Measurements from ENCODE around the gene LNPEP.

LNPEP gene

DNA sequence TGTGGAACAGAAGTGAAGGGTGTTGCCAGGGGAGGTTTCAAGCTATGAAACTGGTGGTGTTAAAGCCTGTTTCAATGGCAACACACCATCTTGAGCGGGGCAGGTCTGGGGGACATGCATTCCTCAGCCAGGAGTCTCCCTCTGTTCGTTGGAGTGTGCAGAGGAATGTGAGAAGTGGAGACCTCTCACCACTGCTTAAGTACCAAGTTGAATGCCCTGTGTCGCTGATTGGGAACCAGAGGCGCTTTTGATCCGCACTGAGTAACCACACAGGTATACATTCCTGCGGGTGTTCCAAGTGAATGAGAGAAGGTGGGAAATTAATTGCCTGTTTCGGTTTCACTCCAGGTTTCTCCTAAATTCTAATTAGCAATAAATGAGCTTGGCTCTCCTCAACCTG lies 107.1 kb downstream of the LNPEP start:
- Histone ChIP-seq H3K27me3 (ENCODE audit: insufficient read depth, low read length) (no peaks in the 10 kb centered on the region), H3K4me3 (ENCODE audit: low read depth, low read length) (no peak overlapping the region), H3K9me3 (ENCODE audit: insufficient read depth, low read depth, low read length) (no peaks in the 10 kb centered on the region), H4K12ac (ENCODE audit: low read depth, low read length) (no peak overlapping the region), H3K4me2 (ENCODE audit: low read length) (no peak overlapping the region), H3K4ac (ENCODE audit: low read depth, low read length) (no peak overlapping the region), H2AFZ (ENCODE audit: insufficient read depth, low read length, poor library complexity) (no peak overlapping the region), H3K79me2 (ENCODE audit: control insufficient read depth, insufficient read depth, low read length, poor library complexity) (no peaks in the 10 kb centered on the region), H2AK5ac (ENCODE audit: low read length) (no peak overlapping the region), H3K23ac (ENCODE audit: low read length) (no peak overlapping the region), H4K8ac (ENCODE audit: low read depth, low read length) (no peak overlapping the region), H3K36me3 (ENCODE audit: control insufficient read depth in 1 of 2, insufficient read depth in 2 of 2, low read length in 2 of 2) (no peaks in the 10 kb centered on the region), H2BK12ac (ENCODE audit: low read length) (no peak overlapping the region), H3K18ac (ENCODE audit: low read length) (no peak overlapping the region), H3K79me1 (ENCODE audit: low read length) (peaks cover 1% of the 10 kb centered on the region), H3K9ac (ENCODE audit: low read length) (no peak overlapping the region), H3K4me1 (ENCODE audit: control insufficient read depth in 1 of 2, insufficient read depth in 2 of 2, low read length in 2 of 2) (peaks cover 11 to 15% of the 10 kb centered on the region in 2 experiments), H4K91ac (ENCODE audit: low read depth, low read length) (no peak overlapping the region), H3K27ac (ENCODE audit: low read depth, low read length) (peak overlapping the region; percentile 6), H2BK5ac (ENCODE audit: low read depth, low read length, poor library complexity) (no peak overlapping the region), H2BK120ac (ENCODE audit: insufficient read depth, low read length, poor library complexity) (no peak overlapping the region), H3K14ac (ENCODE audit: low read length) (no peak overlapping the region)
- DNase-seq = no peak
- WGBS (ENCODE audit: extremely low coverage, insufficient coverage, insufficient read length) = no CpG with 5 or more reads among the region's 7 CpGs

DNA sequence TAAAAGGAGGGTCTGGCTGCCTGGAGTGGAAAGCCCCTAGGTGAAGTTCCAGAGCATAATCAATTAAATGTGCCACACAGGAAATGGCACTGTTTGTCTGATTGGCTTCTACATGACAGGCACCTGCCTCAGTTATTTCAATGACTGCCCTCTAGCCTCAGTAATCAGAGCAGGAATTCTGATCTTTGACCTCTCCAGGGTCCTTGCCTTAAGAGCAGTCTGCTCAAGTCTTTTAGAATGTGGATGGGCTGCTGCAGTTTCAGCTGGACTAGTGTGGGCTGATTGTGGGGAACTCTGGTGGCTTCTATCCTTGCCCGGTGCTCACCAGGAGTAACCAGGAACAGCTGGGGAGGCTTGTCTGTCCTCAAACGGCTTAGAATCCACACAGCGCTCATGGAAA lies 107.6 kb downstream of the LNPEP start:
- Histone ChIP-seq H2BK12ac (ENCODE audit: low read length) (no peak overlapping the region), H3K9ac (ENCODE audit: low read length) (no peak overlapping the region), H3K14ac (ENCODE audit: low read length) (no peak overlapping the region), H3K36me3 (ENCODE audit: control insufficient read depth in 1 of 2, insufficient read depth in 2 of 2, low read length in 2 of 2) (no peaks in the 10 kb centered on the region), H3K4ac (ENCODE audit: low read depth, low read length) (no peak overlapping the region), H3K4me2 (ENCODE audit: low read length) (no peak overlapping the region), H3K9me3 (ENCODE audit: insufficient read depth, low read depth, low read length) (no peaks in the 10 kb centered on the region), H2AFZ (ENCODE audit: insufficient read depth, low read length, poor library complexity) (no peak overlapping the region), H4K8ac (ENCODE audit: low read depth, low read length) (no peak overlapping the region), H3K79me2 (ENCODE audit: control insufficient read depth, insufficient read depth, low read length, poor library complexity) (no peaks in the 10 kb centered on the region), H3K27me3 (ENCODE audit: insufficient read depth, low read length) (no peaks in the 10 kb centered on the region), H2BK5ac (ENCODE audit: low read depth, low read length, poor library complexity) (no peak overlapping the region), H2BK120ac (ENCODE audit: insufficient read depth, low read length, poor library complexity) (no peak overlapping the region), H3K4me1 (ENCODE audit: control insufficient read depth in 1 of 2, insufficient read depth in 2 of 2, low read length in 2 of 2) (peaks cover 11 to 15% of the 10 kb centered on the region in 2 experiments), H3K27ac (ENCODE audit: low read depth, low read length) (peak overlapping the region; percentile 4), H3K79me1 (ENCODE audit: low read length) (peaks cover 1% of the 10 kb centered on the region), H2AK5ac (ENCODE audit: low read length) (no peak overlapping the region), H4K12ac (ENCODE audit: low read depth, low read length) (no peak overlapping the region), H3K18ac (ENCODE audit: low read length) (no peak overlapping the region), H3K4me3 (ENCODE audit: low read depth, low read length) (no peak overlapping the region), H3K23ac (ENCODE audit: low read length) (no peak overlapping the region), H4K91ac (ENCODE audit: low read depth, low read length) (no peak overlapping the region)
- DNase-seq = no peak
- no CpG with 5 or more reads among the region's 3 CpGs for WGBS (ENCODE audit: extremely low coverage, insufficient coverage, insufficient read length)

DNA sequence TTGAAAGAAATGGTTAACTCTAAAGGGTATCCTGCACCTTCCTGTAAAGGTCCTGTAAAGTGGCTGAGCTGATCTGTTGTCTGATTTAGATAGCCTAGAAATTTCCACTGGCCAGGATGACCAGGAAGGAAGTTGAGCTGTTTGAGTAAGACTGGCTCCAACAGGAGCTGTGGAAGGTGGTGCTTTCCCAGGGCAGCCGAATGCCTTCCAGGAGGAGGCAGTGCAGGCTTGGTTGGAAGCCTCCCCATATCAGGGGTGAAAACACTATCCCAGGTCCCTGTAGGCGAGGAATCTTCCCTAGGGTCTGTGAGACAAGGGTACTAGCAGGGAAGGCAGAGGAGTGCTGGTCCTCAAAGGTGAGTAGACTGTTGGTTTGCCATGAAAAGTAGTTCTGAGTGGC lies 108.2 kb downstream of the LNPEP start:
- Histone ChIP-seq H3K4ac (ENCODE audit: low read depth, low read length) (no peak overlapping the region), H4K12ac (ENCODE audit: low read depth, low read length) (no peak overlapping the region), H3K9ac (ENCODE audit: low read length) (no peak overlapping the region), H3K23ac (ENCODE audit: low read length) (no peak overlapping the region), H3K27me3 (ENCODE audit: insufficient read depth, low read length) (no peaks in the 10 kb centered on the region), H2BK120ac (ENCODE audit: insufficient read depth, low read length, poor library complexity) (peak overlapping the region; percentile 13), H2AFZ (ENCODE audit: insufficient read depth, low read length, poor library complexity) (no peak overlapping the region), H3K79me2 (ENCODE audit: control insufficient read depth, insufficient read depth, low read length, poor library complexity) (no peaks in the 10 kb centered on the region), H3K4me3 (ENCODE audit: low read depth, low read length) (no peak overlapping the region), H3K4me1 (ENCODE audit: control insufficient read depth in 1 of 2, insufficient read depth in 2 of 2, low read length in 2 of 2) (peaks cover 11 to 15% of the 10 kb centered on the region in 2 experiments), H2AK5ac (ENCODE audit: low read length) (no peak overlapping the region), H3K9me3 (ENCODE audit: insufficient read depth, low read depth, low read length) (no peaks in the 10 kb centered on the region), H2BK12ac (ENCODE audit: low read length) (peak overlapping the region; percentile 25), H2BK5ac (ENCODE audit: low read depth, low read length, poor library complexity) (no peak overlapping the region), H4K8ac (ENCODE audit: low read depth, low read length) (no peak overlapping the region), H3K18ac (ENCODE audit: low read length) (no peak overlapping the region), H3K4me2 (ENCODE audit: low read length) (no peak overlapping the region), H3K36me3 (ENCODE audit: control insufficient read depth in 1 of 2, insufficient read depth in 2 of 2, low read length in 2 of 2) (no peaks in the 10 kb centered on the region), H3K14ac (ENCODE audit: low read length) (no peak overlapping the region), H3K27ac (ENCODE audit: low read depth, low read length) (peak overlapping the region; percentile 4), H3K79me1 (ENCODE audit: low read length) (peaks cover 1% of the 10 kb centered on the region), H4K91ac (ENCODE audit: low read depth, low read length) (peak overlapping the region; percentile 32)
- peak; percentile 35 to 50 for DNase-seq
- WGBS (ENCODE audit: extremely low coverage, insufficient coverage, insufficient read length) = no CpG with 5 or more reads among the region's 2 CpGs

DNA sequence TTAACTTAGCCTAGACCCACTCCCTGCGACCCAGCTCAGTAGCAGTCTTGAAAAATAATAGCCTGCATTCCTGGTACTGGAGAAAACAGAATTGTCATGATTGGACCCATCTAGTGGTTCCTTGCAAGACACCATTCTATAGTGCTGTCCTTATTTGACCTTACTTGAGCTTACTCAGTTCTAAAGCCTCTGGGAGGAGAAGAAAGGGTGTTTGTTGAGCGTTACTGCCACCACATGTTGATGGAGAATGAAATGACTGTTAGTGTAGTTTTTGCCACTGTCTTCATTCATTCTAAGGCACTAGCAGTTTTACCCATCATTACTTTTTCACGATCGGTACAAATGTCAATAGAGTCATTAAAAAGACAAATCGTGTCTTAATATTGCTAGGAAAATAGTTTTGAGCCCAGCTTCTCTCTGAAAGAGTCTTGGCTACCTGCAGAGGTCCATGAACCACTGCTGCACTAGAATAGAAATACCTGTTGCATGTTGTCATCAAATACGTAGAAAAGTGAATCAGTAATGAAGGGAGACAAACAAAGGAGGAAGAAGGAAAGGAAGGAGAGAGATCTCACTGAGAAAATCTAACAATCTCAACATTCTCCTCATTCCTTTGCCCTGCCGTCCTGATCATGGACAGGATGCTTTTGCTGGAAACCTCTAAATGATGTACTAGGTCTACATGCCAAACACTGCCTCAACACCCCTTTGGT lies 110.5 kb downstream of the LNPEP start:
- no peak overlapping the region for H2BK120ac ChIP-seq (ENCODE audit: insufficient read depth, low read length, poor library complexity)
- H3K14ac ChIP-seq (ENCODE audit: low read length) = no peak overlapping the region
- H3K9ac ChIP-seq (ENCODE audit: low read length) = no peak overlapping the region
- no peaks in the 10 kb centered on the region for H3K27me3 ChIP-seq (ENCODE audit: insufficient read depth, low read length)
- H3K27ac ChIP-seq (ENCODE audit: low read depth, low read length) = no peak overlapping the region
- H3K18ac ChIP-seq (ENCODE audit: low read length) = no peak overlapping the region
- no peaks in the 10 kb centered on the region for H3K36me3 ChIP-seq (ENCODE audit: control insufficient read depth in 1 of 2, insufficient read depth in 2 of 2, low read length in 2 of 2)
- no peak overlapping the region for H2AK5ac ChIP-seq (ENCODE audit: low read length)
- H3K79me1 ChIP-seq (ENCODE audit: low read length) = peaks cover 1% of the 10 kb centered on the region
- H4K91ac ChIP-seq (ENCODE audit: low read depth, low read length) = no peak overlapping the region
- no peak overlapping the region for H2BK12ac ChIP-seq (ENCODE audit: low read length)
- no peak overlapping the region for H3K4ac ChIP-seq (ENCODE audit: low read depth, low read length)
- no peak overlapping the region for H3K4me3 ChIP-seq (ENCODE audit: low read depth, low read length)
- H4K8ac ChIP-seq (ENCODE audit: low read depth, low read length) = no peak overlapping the region
- H2AFZ ChIP-seq (ENCODE audit: insufficient read depth, low read length, poor library complexity) = no peak overlapping the region
- no peaks in the 10 kb centered on the region for H3K9me3 ChIP-seq (ENCODE audit: insufficient read depth, low read depth, low read length)
- no peak overlapping the region for H3K23ac ChIP-seq (ENCODE audit: low read length)
- no peaks in the 10 kb centered on the region for H3K79me2 ChIP-seq (ENCODE audit: control insufficient read depth, insufficient read depth, low read length, poor library complexity)
- H4K12ac ChIP-seq (ENCODE audit: low read depth, low read length) = no peak overlapping the region
- no peak overlapping the region for H2BK5ac ChIP-seq (ENCODE audit: low read depth, low read length, poor library complexity)
- H3K4me2 ChIP-seq (ENCODE audit: low read length) = no peak overlapping the region
- WGBS (ENCODE audit: extremely low coverage, insufficient coverage, insufficient read length) = no CpG with 5 or more reads among the region's 7 CpGs
- peak in 1 of 2 donors; percentile 51 for DNase-seq
- H3K4me1 ChIP-seq (ENCODE audit: control insufficient read depth in 1 of 2, insufficient read depth in 2 of 2, low read length in 2 of 2) = peaks cover 11 to 15% of the 10 kb centered on the region in 2 experiments
